HCT116 (cell line): ENCODE measurements around the gene GRIN2A.

ENCODE experiments used
- EZH2 ChIP-seq: fragments of 200-600 bp; sonication (generic); IDR thresholded peaks from 2 replicates; pipeline ENCODE4 v1.6.1; 2017; ENCODE audit warnings: antibody characterized with exemption, mixed run types
- TF ChIP-seq, protein P1 (sequence below): IDR thresholded peaks from 2 replicates; pipeline ENCODE4 v1.6.1; 2012; ENCODE audit warnings: low read depth
- TF ChIP-seq, protein P2 (sequence below), 3 experiments: fragments of 200-600 bp in 1 of 3; sonication (generic) in 1 of 3; IDR thresholded peaks in 2 of 3; conservative IDR thresholded peaks in 1 of 3; 2 replicates each; pipeline ENCODE4 v1.5.1; 2012 to 2017; ENCODE audit warnings: low read depth in 2 of 3, low read length in 2 of 3, antibody characterized with exemption in 1 of 3, borderline replicate concordance in 1 of 3, control low read depth in 1 of 3, mild to moderate bottlenecking in 1 of 3, mixed read lengths in 1 of 3, mixed run types in 1 of 3, moderate library complexity in 1 of 3; ENCODE audit not compliant: insufficient read depth in 1 of 3

DNA sequence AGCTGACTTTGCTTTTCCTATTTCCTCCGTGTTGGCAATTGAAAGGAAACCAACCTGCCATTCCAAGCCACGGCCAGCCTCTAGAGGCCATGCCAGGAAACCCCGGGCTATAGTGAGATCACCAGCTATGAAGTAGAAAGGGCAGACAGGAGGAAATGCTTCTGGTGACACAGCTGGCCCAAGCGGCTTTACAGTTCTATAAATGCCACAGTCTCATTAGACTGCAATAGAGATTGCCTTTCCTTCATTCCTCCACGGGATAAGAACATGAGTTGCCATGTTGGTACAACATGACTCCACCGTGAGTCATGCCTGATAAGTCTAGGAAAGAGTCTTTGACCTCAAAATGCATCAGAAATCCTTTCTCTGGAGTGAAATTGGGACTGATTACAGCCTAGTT is 384.9 kb downstream of the GRIN2A start:
- TF ChIP-seq, protein P1, sequence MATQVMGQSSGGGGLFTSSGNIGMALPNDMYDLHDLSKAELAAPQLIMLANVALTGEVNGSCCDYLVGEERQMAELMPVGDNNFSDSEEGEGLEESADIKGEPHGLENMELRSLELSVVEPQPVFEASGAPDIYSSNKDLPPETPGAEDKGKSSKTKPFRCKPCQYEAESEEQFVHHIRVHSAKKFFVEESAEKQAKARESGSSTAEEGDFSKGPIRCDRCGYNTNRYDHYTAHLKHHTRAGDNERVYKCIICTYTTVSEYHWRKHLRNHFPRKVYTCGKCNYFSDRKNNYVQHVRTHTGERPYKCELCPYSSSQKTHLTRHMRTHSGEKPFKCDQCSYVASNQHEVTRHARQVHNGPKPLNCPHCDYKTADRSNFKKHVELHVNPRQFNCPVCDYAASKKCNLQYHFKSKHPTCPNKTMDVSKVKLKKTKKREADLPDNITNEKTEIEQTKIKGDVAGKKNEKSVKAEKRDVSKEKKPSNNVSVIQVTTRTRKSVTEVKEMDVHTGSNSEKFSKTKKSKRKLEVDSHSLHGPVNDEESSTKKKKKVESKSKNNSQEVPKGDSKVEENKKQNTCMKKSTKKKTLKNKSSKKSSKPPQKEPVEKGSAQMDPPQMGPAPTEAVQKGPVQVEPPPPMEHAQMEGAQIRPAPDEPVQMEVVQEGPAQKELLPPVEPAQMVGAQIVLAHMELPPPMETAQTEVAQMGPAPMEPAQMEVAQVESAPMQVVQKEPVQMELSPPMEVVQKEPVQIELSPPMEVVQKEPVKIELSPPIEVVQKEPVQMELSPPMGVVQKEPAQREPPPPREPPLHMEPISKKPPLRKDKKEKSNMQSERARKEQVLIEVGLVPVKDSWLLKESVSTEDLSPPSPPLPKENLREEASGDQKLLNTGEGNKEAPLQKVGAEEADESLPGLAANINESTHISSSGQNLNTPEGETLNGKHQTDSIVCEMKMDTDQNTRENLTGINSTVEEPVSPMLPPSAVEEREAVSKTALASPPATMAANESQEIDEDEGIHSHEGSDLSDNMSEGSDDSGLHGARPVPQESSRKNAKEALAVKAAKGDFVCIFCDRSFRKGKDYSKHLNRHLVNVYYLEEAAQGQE = no peak
- TF ChIP-seq, protein P2, sequence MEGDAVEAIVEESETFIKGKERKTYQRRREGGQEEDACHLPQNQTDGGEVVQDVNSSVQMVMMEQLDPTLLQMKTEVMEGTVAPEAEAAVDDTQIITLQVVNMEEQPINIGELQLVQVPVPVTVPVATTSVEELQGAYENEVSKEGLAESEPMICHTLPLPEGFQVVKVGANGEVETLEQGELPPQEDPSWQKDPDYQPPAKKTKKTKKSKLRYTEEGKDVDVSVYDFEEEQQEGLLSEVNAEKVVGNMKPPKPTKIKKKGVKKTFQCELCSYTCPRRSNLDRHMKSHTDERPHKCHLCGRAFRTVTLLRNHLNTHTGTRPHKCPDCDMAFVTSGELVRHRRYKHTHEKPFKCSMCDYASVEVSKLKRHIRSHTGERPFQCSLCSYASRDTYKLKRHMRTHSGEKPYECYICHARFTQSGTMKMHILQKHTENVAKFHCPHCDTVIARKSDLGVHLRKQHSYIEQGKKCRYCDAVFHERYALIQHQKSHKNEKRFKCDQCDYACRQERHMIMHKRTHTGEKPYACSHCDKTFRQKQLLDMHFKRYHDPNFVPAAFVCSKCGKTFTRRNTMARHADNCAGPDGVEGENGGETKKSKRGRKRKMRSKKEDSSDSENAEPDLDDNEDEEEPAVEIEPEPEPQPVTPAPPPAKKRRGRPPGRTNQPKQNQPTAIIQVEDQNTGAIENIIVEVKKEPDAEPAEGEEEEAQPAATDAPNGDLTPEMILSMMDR (IDR thresholded peaks at IDR 0.05 in 2 of 3, conservative IDR thresholded peaks at IDR 0.05 in 1 of 3; ENCODE audit: borderline replicate concordance in 1 of 3, insufficient read depth in 1 of 3, low read depth in 2 of 3, low read length in 2 of 3) = no peak
- no peak for TF ChIP-seq EZH2
